Measurements from ENCODE around the gene LRTM1.

Gene LRTM1

GRCh38 chr3:54895613-54896012, 32.2 kb downstream of the LRTM1 start:
- Histone ChIP-seq H3K27ac (ENCODE audit: low read length) (no peak overlapping the region), H3K36me3 (ENCODE audit: control insufficient read depth in 2 of 2, insufficient read depth in 2 of 2, low read length in 2 of 2) (no peaks in the 10 kb centered on the region), H3K9ac (ENCODE audit: low read length in 2 of 2) (no peak overlapping the region), H3K9me3 (ENCODE audit: control insufficient read depth in 2 of 2, low read length in 2 of 2) (no peaks in the 10 kb centered on the region), H3K27me3 (ENCODE audit: control insufficient read depth in 1 of 2, insufficient read depth in 2 of 2, low read length in 2 of 2) (no peaks in the 10 kb centered on the region), H3K4me1 (ENCODE audit: control insufficient read depth, insufficient read depth, low read length) (peaks cover 19% of the 10 kb centered on the region), H3K4me3 (ENCODE audit: low read length in 2 of 2) (no peak overlapping the region)

- Histone ChIP-seq H3K4me3 (ENCODE audit: low read length in 2 of 2) (no peak overlapping the region), H3K9me3 (ENCODE audit: control insufficient read depth in 2 of 2, low read length in 2 of 2) (no peaks in the 10 kb centered on the region), H3K4me1 (ENCODE audit: control insufficient read depth, insufficient read depth, low read length) (peaks cover 27% of the 10 kb centered on the region), H3K27ac (ENCODE audit: low read length) (peak overlapping the region; percentile 82), H3K27me3 (ENCODE audit: control insufficient read depth in 1 of 2, insufficient read depth in 2 of 2, low read length in 2 of 2) (no peaks in the 10 kb centered on the region), H3K36me3 (ENCODE audit: control insufficient read depth in 2 of 2, insufficient read depth in 2 of 2, low read length in 2 of 2) (no peaks in the 10 kb centered on the region), H3K9ac (ENCODE audit: low read length in 2 of 2) (no peak overlapping the region)
Measured at GRCh38 chr3:54892168-54892567, 35.7 kb downstream of the LRTM1 start.

- no peaks in the 10 kb centered on the region for H3K9me3 ChIP-seq (ENCODE audit: control insufficient read depth in 2 of 2, low read length in 2 of 2)
- H3K9ac ChIP-seq (ENCODE audit: low read length in 2 of 2): peak overlapping the region; percentile 36 to 46
- H3K4me3 ChIP-seq (ENCODE audit: low read length in 2 of 2): peak overlapping the region in 1 of 2 donors; percentile 10
- no peaks in the 10 kb centered on the region for H3K27me3 ChIP-seq (ENCODE audit: control insufficient read depth in 1 of 2, insufficient read depth in 2 of 2, low read length in 2 of 2)
- peaks cover 27% of the 10 kb centered on the region for H3K4me1 ChIP-seq (ENCODE audit: control insufficient read depth, insufficient read depth, low read length)
- H3K27ac ChIP-seq (ENCODE audit: low read length): peak overlapping the region; percentile 82
- H3K36me3 ChIP-seq (ENCODE audit: control insufficient read depth in 2 of 2, insufficient read depth in 2 of 2, low read length in 2 of 2): no peaks in the 10 kb centered on the region
Measured at GRCh38 chr3:54891540-54891897, 36.3 kb downstream of the LRTM1 start.

GRCh38 chr3:54889731-54890130, 38.1 kb downstream of the LRTM1 start:
- H3K9ac ChIP-seq (ENCODE audit: low read length in 2 of 2): no peak overlapping the region
- H3K4me3 ChIP-seq (ENCODE audit: low read length in 2 of 2): no peak overlapping the region
- no peaks in the 10 kb centered on the region for H3K9me3 ChIP-seq (ENCODE audit: control insufficient read depth in 2 of 2, low read length in 2 of 2)
- no peaks in the 10 kb centered on the region for H3K36me3 ChIP-seq (ENCODE audit: control insufficient read depth in 2 of 2, insufficient read depth in 2 of 2, low read length in 2 of 2)
- no peak overlapping the region for H3K27ac ChIP-seq (ENCODE audit: low read length)
- H3K27me3 ChIP-seq (ENCODE audit: control insufficient read depth in 1 of 2, insufficient read depth in 2 of 2, low read length in 2 of 2): no peaks in the 10 kb centered on the region
- H3K4me1 ChIP-seq (ENCODE audit: control insufficient read depth, insufficient read depth, low read length): peaks cover 27% of the 10 kb centered on the region

- H3K4me3 ChIP-seq (ENCODE audit: low read length in 2 of 2): no peak overlapping the region
- peaks cover 27% of the 10 kb centered on the region for H3K4me1 ChIP-seq (ENCODE audit: control insufficient read depth, insufficient read depth, low read length)
- H3K9me3 ChIP-seq (ENCODE audit: control insufficient read depth in 2 of 2, low read length in 2 of 2): no peaks in the 10 kb centered on the region
- no peaks in the 10 kb centered on the region for H3K27me3 ChIP-seq (ENCODE audit: control insufficient read depth in 1 of 2, insufficient read depth in 2 of 2, low read length in 2 of 2)
- H3K27ac ChIP-seq (ENCODE audit: low read length): peak overlapping the region; percentile 2
- no peaks in the 10 kb centered on the region for H3K36me3 ChIP-seq (ENCODE audit: control insufficient read depth in 2 of 2, insufficient read depth in 2 of 2, low read length in 2 of 2)
- no peak overlapping the region for H3K9ac ChIP-seq (ENCODE audit: low read length in 2 of 2)
Measured at GRCh38 chr3:54888873-54889272, 39.0 kb downstream of the LRTM1 start.

- Histone ChIP-seq H3K9me3 (ENCODE audit: control insufficient read depth in 2 of 2, low read length in 2 of 2) (no peaks in the 10 kb centered on the region), H3K4me1 (ENCODE audit: control insufficient read depth, insufficient read depth, low read length) (peaks cover 27% of the 10 kb centered on the region), H3K27ac (ENCODE audit: low read length) (peak overlapping the region; percentile 2), H3K9ac (ENCODE audit: low read length in 2 of 2) (no peak overlapping the region), H3K27me3 (ENCODE audit: control insufficient read depth in 1 of 2, insufficient read depth in 2 of 2, low read length in 2 of 2) (no peaks in the 10 kb centered on the region), H3K4me3 (ENCODE audit: low read length in 2 of 2) (no peak overlapping the region), H3K36me3 (ENCODE audit: control insufficient read depth in 2 of 2, insufficient read depth in 2 of 2, low read length in 2 of 2) (no peaks in the 10 kb centered on the region)
Measured at GRCh38 chr3:54888162-54888561, 39.7 kb downstream of the LRTM1 start.

GRCh38 chr3:54882129-54882833, 45.6 kb downstream of the LRTM1 start:
- Histone ChIP-seq H3K27ac (ENCODE audit: low read length) (peak overlapping the region; percentile 37), H3K4me3 (ENCODE audit: low read length in 2 of 2) (no peak overlapping the region), H3K36me3 (ENCODE audit: control insufficient read depth in 2 of 2, insufficient read depth in 2 of 2, low read length in 2 of 2) (no peaks in the 10 kb centered on the region), H3K9ac (ENCODE audit: low read length in 2 of 2) (no peak overlapping the region), H3K27me3 (ENCODE audit: control insufficient read depth in 1 of 2, insufficient read depth in 2 of 2, low read length in 2 of 2) (no peaks in the 10 kb centered on the region), H3K9me3 (ENCODE audit: control insufficient read depth in 2 of 2, low read length in 2 of 2) (no peaks in the 10 kb centered on the region), H3K4me1 (ENCODE audit: control insufficient read depth, insufficient read depth, low read length) (peaks cover 10% of the 10 kb centered on the region)

GRCh38 chr3:54878145-54878544, 49.7 kb downstream of the LRTM1 start:
- no peak overlapping the region for H3K27ac ChIP-seq (ENCODE audit: low read length)

GRCh38 chr3:54877730-54878129, 50.1 kb downstream of the LRTM1 start:
- Histone ChIP-seq H3K27me3 (ENCODE audit: control insufficient read depth in 1 of 2, insufficient read depth in 2 of 2, low read length in 2 of 2) (no peaks in the 10 kb centered on the region), H3K9ac (ENCODE audit: low read length in 2 of 2) (no peak overlapping the region), H3K9me3 (ENCODE audit: control insufficient read depth in 2 of 2, low read length in 2 of 2) (no peaks in the 10 kb centered on the region), H3K27ac (ENCODE audit: low read length) (no peak overlapping the region), H3K4me3 (ENCODE audit: low read length in 2 of 2) (no peak overlapping the region), H3K36me3 (ENCODE audit: control insufficient read depth in 2 of 2, insufficient read depth in 2 of 2, low read length in 2 of 2) (no peaks in the 10 kb centered on the region), H3K4me1 (ENCODE audit: control insufficient read depth, insufficient read depth, low read length) (peaks cover 10% of the 10 kb centered on the region)

More at GRCh38 chr3:54878145-54878544, 49.7 kb downstream of the LRTM1 start:
- H3K27me3 ChIP-seq (ENCODE audit: control insufficient read depth in 1 of 2, insufficient read depth in 2 of 2, low read length in 2 of 2): no peaks in the 10 kb centered on the region
- no peaks in the 10 kb centered on the region for H3K9me3 ChIP-seq (ENCODE audit: control insufficient read depth in 2 of 2, low read length in 2 of 2)
- H3K4me3 ChIP-seq (ENCODE audit: low read length in 2 of 2): no peak overlapping the region
- peaks cover 10% of the 10 kb centered on the region for H3K4me1 ChIP-seq (ENCODE audit: control insufficient read depth, insufficient read depth, low read length)
- no peak overlapping the region for H3K9ac ChIP-seq (ENCODE audit: low read length in 2 of 2)
- H3K36me3 ChIP-seq (ENCODE audit: control insufficient read depth in 2 of 2, insufficient read depth in 2 of 2, low read length in 2 of 2): no peaks in the 10 kb centered on the region

- no peak overlapping the region for H3K27ac ChIP-seq (ENCODE audit: low read length)
- H3K4me3 ChIP-seq (ENCODE audit: low read length in 2 of 2): no peak overlapping the region
- H3K9ac ChIP-seq (ENCODE audit: low read length in 2 of 2): no peak overlapping the region
- H3K4me1 ChIP-seq (ENCODE audit: control insufficient read depth, insufficient read depth, low read length): peaks cover 2% of the 10 kb centered on the region
- no peaks in the 10 kb centered on the region for H3K9me3 ChIP-seq (ENCODE audit: control insufficient read depth in 2 of 2, low read length in 2 of 2)
- no peaks in the 10 kb centered on the region for H3K27me3 ChIP-seq (ENCODE audit: control insufficient read depth in 1 of 2, insufficient read depth in 2 of 2, low read length in 2 of 2)
- no peaks in the 10 kb centered on the region for H3K36me3 ChIP-seq (ENCODE audit: control insufficient read depth in 2 of 2, insufficient read depth in 2 of 2, low read length in 2 of 2)
Measured at GRCh38 chr3:54876694-54877093, 51.2 kb downstream of the LRTM1 start.

- Histone ChIP-seq H3K9ac (ENCODE audit: low read length in 2 of 2) (no peak overlapping the region), H3K9me3 (ENCODE audit: control insufficient read depth in 2 of 2, low read length in 2 of 2) (no peaks in the 10 kb centered on the region), H3K27ac (ENCODE audit: low read length) (no peak overlapping the region), H3K4me3 (ENCODE audit: low read length in 2 of 2) (no peak overlapping the region), H3K27me3 (ENCODE audit: control insufficient read depth in 1 of 2, insufficient read depth in 2 of 2, low read length in 2 of 2) (no peaks in the 10 kb centered on the region), H3K36me3 (ENCODE audit: control insufficient read depth in 2 of 2, insufficient read depth in 2 of 2, low read length in 2 of 2) (no peaks in the 10 kb centered on the region), H3K4me1 (ENCODE audit: control insufficient read depth, insufficient read depth, low read length) (no peaks in the 10 kb centered on the region)
Measured at GRCh38 chr3:54875596-54876268, 52.1 kb downstream of the LRTM1 start.

All from stomach smooth muscle (tissue), 2 donors.